ENCODE data around the gene ZNF496. TPM values are rescaled to one million over a fixed set of nuclear protein-coding genes. Genes with fewer than 3 reads are reported as not detected.
"Not testable (repeated sequence)": the region's sequence is repeated elsewhere in the genome, so short reads cannot be mapped to it uniquely, and the experiment has no call there.

The ZNF496 gene
- total and polyA plus RNA-seq, 2 donors = 17.2 to 27.8 TPM

- no peak for DNase-seq (ENCODE audit: extremely low spot score)
Observed at GRCh38 chr1:247288341-247288740, 43.3 kb downstream of the ZNF496 start.

GRCh38 chr1:247287460-247287859 is 44.2 kb downstream of the ZNF496 start:
- Histone ChIP-seq H3K36me3 (ENCODE audit: insufficient read depth) (no peaks in the 10 kb centered on the region), H3K27ac (ENCODE audit: low read depth) (no peak overlapping the region), H3K4me1 (ENCODE audit: insufficient read depth) (no peaks in the 10 kb centered on the region), H3K4me3 (ENCODE audit: low read depth, low read length) (no peak overlapping the region)
- DNase-seq (ENCODE audit: extremely low spot score) = no peak
- WGBS = 95% methylated on average over 14 of the region's 14 CpGs

More at GRCh38 chr1:247288341-247288740, 43.3 kb downstream of the ZNF496 start:
- no peaks in the 10 kb centered on the region for H3K4me1 ChIP-seq (ENCODE audit: insufficient read depth)
- H3K4me3 ChIP-seq (ENCODE audit: low read depth, low read length) = no peak overlapping the region
- WGBS = 95% methylated on average over 6 of the region's 6 CpGs
- no peak overlapping the region for H3K27ac ChIP-seq (ENCODE audit: low read depth)
- H3K36me3 ChIP-seq (ENCODE audit: insufficient read depth) = no peaks in the 10 kb centered on the region

- H3K36me3 ChIP-seq (ENCODE audit: insufficient read depth) = no peaks in the 10 kb centered on the region
Observed at GRCh38 chr1:247286134-247286670, 45.5 kb downstream of the ZNF496 start.

GRCh38 chr1:247281001-247281574 is 50.6 kb downstream of the ZNF496 start:
- Histone ChIP-seq H3K36me3 (ENCODE audit: insufficient read depth) (no peaks in the 10 kb centered on the region), H3K4me3 (ENCODE audit: low read depth, low read length) (no peak overlapping the region), H3K4me1 (ENCODE audit: insufficient read depth) (no peaks in the 10 kb centered on the region), H3K27ac (ENCODE audit: low read depth) (no peak overlapping the region)
- no peak for DNase-seq (ENCODE audit: extremely low spot score)
- WGBS = 53% methylated on average over 5 of the region's 5 CpGs

More at GRCh38 chr1:247286134-247286670, 45.5 kb downstream of the ZNF496 start:
- H3K27ac ChIP-seq (ENCODE audit: low read depth) = no peak overlapping the region
- H3K4me1 ChIP-seq (ENCODE audit: insufficient read depth) = no peaks in the 10 kb centered on the region
- WGBS = 95% methylated on average over 23 of the region's 23 CpGs
- no peak overlapping the region for H3K4me3 ChIP-seq (ENCODE audit: low read depth, low read length)
- DNase-seq (ENCODE audit: extremely low spot score) = no peak

- Histone ChIP-seq H3K4me1 (ENCODE audit: insufficient read depth) (no peaks in the 10 kb centered on the region), H3K36me3 (ENCODE audit: insufficient read depth) (no peaks in the 10 kb centered on the region), H3K4me3 (ENCODE audit: low read depth, low read length) (no peak overlapping the region), H3K27ac (ENCODE audit: low read depth) (no peak overlapping the region)
- DNase-seq (ENCODE audit: extremely low spot score) = no peak
- 95% methylated on average over 2 of the region's 2 CpGs for WGBS
Observed at GRCh38 chr1:247277191-247277590, 54.5 kb downstream of the ZNF496 start.

GRCh38 chr1:247274605-247275256 is 56.9 kb downstream of the ZNF496 start:
- no peak for DNase-seq (ENCODE audit: extremely low spot score)
- Histone ChIP-seq H3K36me3 (ENCODE audit: insufficient read depth) (no peaks in the 10 kb centered on the region), H3K4me1 (ENCODE audit: insufficient read depth) (no peaks in the 10 kb centered on the region), H3K4me3 (ENCODE audit: low read depth, low read length) (no peak overlapping the region), H3K27ac (ENCODE audit: low read depth) (no peak overlapping the region)
- 82% methylated on average over 3 of the region's 3 CpGs for WGBS

GRCh38 chr1:247273013-247273412 is 58.7 kb downstream of the ZNF496 start:
- no peak for DNase-seq (ENCODE audit: extremely low spot score)
- Histone ChIP-seq H3K4me3 (ENCODE audit: low read depth, low read length) (no peak overlapping the region), H3K4me1 (ENCODE audit: insufficient read depth) (no peaks in the 10 kb centered on the region), H3K27ac (ENCODE audit: low read depth) (no peak overlapping the region), H3K36me3 (ENCODE audit: insufficient read depth) (no peaks in the 10 kb centered on the region)
- 49% methylated on average over 1 of the region's 1 CpG for WGBS

- Histone ChIP-seq H3K36me3 (ENCODE audit: insufficient read depth) (no peaks in the 10 kb centered on the region), H3K4me1 (ENCODE audit: insufficient read depth) (no peaks in the 10 kb centered on the region), H3K4me3 (ENCODE audit: low read depth, low read length) (no peak overlapping the region), H3K27ac (ENCODE audit: low read depth) (no peak overlapping the region)
- DNase-seq (ENCODE audit: extremely low spot score) = no peak
- 52% methylated on average over 1 of the region's 1 CpG for WGBS
Observed at GRCh38 chr1:247270003-247270402, 61.7 kb downstream of the ZNF496 start.

- no peak overlapping the region for H3K27ac ChIP-seq (ENCODE audit: low read depth)
- no peaks in the 10 kb centered on the region for H3K36me3 ChIP-seq (ENCODE audit: insufficient read depth)
- no peak overlapping the region for H3K4me3 ChIP-seq (ENCODE audit: low read depth, low read length)
- no peaks in the 10 kb centered on the region for H3K4me1 ChIP-seq (ENCODE audit: insufficient read depth)
- no peak for DNase-seq (ENCODE audit: extremely low spot score)
Observed at GRCh38 chr1:247269133-247269532, 62.5 kb downstream of the ZNF496 start.

GRCh38 chr1:247268390-247269045 is 63.1 kb downstream of the ZNF496 start:
- Histone ChIP-seq H3K36me3 (ENCODE audit: insufficient read depth) (no peaks in the 10 kb centered on the region), H3K4me3 (ENCODE audit: low read depth, low read length) (no peak overlapping the region), H3K4me1 (ENCODE audit: insufficient read depth) (no peaks in the 10 kb centered on the region), H3K27ac (ENCODE audit: low read depth) (no peak overlapping the region)
- WGBS = 75% methylated on average over 2 of the region's 2 CpGs
- no peak for DNase-seq (ENCODE audit: extremely low spot score)

GRCh38 chr1:247266053-247266452 is 65.6 kb downstream of the ZNF496 start:
- no peak overlapping the region for H3K27ac ChIP-seq (ENCODE audit: low read depth)
- no peak for DNase-seq (ENCODE audit: extremely low spot score)
- H3K4me3 ChIP-seq (ENCODE audit: low read depth, low read length) = no peak overlapping the region
- H3K4me1 ChIP-seq (ENCODE audit: insufficient read depth) = no peaks in the 10 kb centered on the region
- H3K36me3 ChIP-seq (ENCODE audit: insufficient read depth) = no peaks in the 10 kb centered on the region
- WGBS = 72% methylated on average over 5 of the region's 5 CpGs

GRCh38 chr1:247255772-247256171 is 75.9 kb downstream of the ZNF496 start, which contains the start of gene VN1R5:
Gene VN1R5, plus strand, starts transcription at chr1:247256072.
- not testable (repeated sequence) for DNase-seq (ENCODE audit: extremely low spot score); H3K27ac ChIP-seq (ENCODE audit: low read depth); H3K4me1 ChIP-seq (ENCODE audit: insufficient read depth); H3K4me3 ChIP-seq (ENCODE audit: low read depth, low read length); H3K36me3 ChIP-seq (ENCODE audit: insufficient read depth)
- 68% methylated on average over 1 of the region's 1 CpG for WGBS

- Histone ChIP-seq H3K36me3 (ENCODE audit: insufficient read depth) (no peaks in the 10 kb centered on the region), H3K27ac (ENCODE audit: low read depth) (no peak overlapping the region), H3K4me1 (ENCODE audit: insufficient read depth) (no peaks in the 10 kb centered on the region), H3K4me3 (ENCODE audit: low read depth, low read length) (no peak overlapping the region)
- 92% methylated on average over 1 of the region's 1 CpG for WGBS
- DNase-seq (ENCODE audit: extremely low spot score) = no peak
Observed at GRCh38 chr1:247247568-247247967, 84.1 kb downstream of the ZNF496 start.
